ENCODE results near the gene MICAL3.
"Not testable (repeated sequence)": the region's sequence is repeated elsewhere in the genome, so short reads cannot be mapped to it uniquely, and the experiment has no call there.

The MICAL3 gene

DNA sequence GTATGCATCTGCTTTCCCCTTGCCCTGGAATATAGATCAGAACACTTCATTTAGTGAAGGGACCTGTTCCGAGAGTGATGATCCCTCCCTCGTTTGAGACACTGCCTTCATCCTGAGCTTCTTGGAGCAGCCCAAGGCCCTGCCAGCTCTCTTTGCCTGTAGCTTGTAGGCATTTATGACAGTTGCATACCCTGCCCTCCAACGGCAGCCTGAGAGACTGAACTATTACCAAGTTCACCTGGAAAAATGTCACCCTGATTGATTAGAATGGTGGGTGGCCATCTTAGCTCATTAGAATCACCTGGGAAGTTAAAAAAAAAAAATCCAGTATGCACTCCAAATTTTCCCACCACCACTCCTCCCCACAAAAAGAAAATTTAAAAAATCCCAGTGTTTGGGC is 1.5 kb downstream of the MICAL3 start:
- Mint-ChIP-seq H3K36me3 (ENCODE audit: insufficient read depth) (peaks cover 3% of the 10 kb centered on the region), H3K4me1 (peaks cover 14% of the 10 kb centered on the region), H3K27me3 (peaks cover 43% of the 10 kb centered on the region), H3K9me3 (no peaks in the 10 kb centered on the region), H3K4me3 (peak overlapping the region; percentile 46), H3K27ac (ENCODE audit: low read depth) (no peak overlapping the region)
- DNase-seq (ENCODE audit: low spot score in 2 of 2) (no peak), ATAC-seq (replicated peaks; ENCODE audit: extremely low read depth, poor library complexity, severe bottlenecking) (no peak)

DNA sequence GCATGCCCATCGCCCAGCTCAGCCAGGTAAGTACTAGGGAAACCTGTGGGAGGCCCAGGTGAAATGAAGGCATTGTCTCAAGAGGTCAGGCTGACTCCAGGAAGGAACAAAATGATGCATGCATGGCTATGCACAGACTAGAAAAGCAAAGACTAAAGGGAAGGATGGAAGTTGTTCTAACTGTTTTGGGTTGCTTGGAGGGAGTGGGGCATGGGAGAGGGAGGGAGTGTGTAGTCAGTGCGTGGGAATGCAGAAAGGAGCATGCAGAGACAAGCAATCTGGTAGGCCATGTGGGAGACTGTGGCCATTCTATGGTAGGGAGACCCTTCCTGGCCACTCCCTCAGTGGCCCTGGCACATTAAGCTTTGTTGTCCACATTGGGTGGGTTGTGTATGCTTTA is 2.9 kb downstream of the MICAL3 start:
- Mint-ChIP-seq H3K27me3 (peaks cover 34% of the 10 kb centered on the region), H3K4me1 (peaks cover 14% of the 10 kb centered on the region), H3K36me3 (ENCODE audit: insufficient read depth) (peaks cover 3% of the 10 kb centered on the region), H3K4me3 (no peak overlapping the region), H3K27ac (ENCODE audit: low read depth) (no peak overlapping the region), H3K9me3 (no peaks in the 10 kb centered on the region)
- DNase-seq (ENCODE audit: low spot score in 2 of 2) (no peak), ATAC-seq (replicated peaks; ENCODE audit: extremely low read depth, poor library complexity, severe bottlenecking) (no peak)

DNA sequence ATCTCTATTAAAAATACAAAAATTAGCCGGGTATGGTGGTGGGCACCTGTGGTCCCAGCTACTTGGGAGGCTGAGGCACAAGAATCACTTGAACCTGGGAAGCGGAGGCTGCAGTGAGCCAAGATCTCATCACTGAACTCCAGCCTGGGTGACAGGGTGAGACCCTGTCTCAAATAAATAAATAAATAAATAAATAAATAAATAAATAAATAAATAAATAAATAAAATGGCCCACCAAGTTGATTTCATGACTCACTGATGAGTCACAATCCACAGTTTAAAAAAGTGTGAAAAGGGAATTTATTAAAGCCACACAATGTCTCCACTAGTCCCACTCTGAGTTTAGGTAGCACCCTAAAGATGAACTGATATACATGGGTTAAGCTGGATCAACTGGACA is 3.6 kb downstream of the MICAL3 start:
- H3K4me3 Mint-ChIP-seq; H3K27ac Mint-ChIP-seq (ENCODE audit: low read depth): not testable (repeated sequence)
- peaks cover 30% of the 10 kb centered on the region for H3K27me3 Mint-ChIP-seq

DNA sequence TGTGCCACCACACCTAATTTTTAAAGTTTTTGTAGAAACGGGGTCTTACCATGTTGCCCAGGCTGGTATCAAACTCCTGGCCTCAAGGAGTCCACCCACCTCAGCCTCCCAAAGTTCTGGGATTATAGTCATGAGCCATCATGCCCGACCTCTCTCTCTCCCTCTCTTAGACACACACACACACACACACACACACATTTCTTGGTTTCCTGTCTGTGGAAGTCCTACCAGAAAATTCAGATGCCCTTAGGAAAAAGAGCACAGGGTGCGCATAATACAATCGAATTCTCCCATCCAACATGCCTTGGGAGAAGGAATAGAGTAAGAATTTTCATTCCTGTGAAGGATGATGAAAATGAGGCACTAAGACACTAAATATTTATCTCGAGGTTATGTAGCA is 10.4 kb downstream of the MICAL3 start:
- Mint-ChIP-seq H3K27me3 (no peaks in the 10 kb centered on the region), H3K4me1 (no peaks in the 10 kb centered on the region), H3K27ac (ENCODE audit: low read depth) (no peak overlapping the region)

More for the DNA sequence above, 3.6 kb downstream of the MICAL3 start:
- DNase-seq (ENCODE audit: low spot score in 2 of 2); ATAC-seq (replicated peaks; ENCODE audit: extremely low read depth, poor library complexity, severe bottlenecking); H3K36me3 Mint-ChIP-seq (ENCODE audit: insufficient read depth); H3K9me3 Mint-ChIP-seq: not testable (repeated sequence)
- H3K4me1 Mint-ChIP-seq: peaks cover 14% of the 10 kb centered on the region

DNA sequence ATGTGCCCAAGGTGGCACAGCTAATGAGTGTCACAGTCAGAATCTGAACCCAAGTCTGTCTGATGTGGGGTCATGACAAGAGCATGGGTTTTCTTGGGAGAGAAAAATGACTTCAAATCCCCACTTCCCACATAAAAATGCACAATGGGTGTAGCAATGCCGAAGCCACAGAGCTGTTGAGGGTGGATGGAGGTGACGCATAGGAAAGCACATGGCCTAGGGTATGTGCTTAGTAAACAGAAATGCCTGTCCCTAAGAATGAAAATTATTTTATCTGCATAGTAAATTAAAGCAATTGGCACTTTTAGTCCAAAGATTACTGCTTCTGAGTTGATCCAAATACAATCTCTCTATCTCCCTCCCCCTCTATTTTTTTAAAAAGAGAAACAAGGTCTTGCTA is 10.9 kb downstream of the MICAL3 start:
- H3K36me3 Mint-ChIP-seq (ENCODE audit: insufficient read depth): no peaks in the 10 kb centered on the region
- no peak for ATAC-seq (replicated peaks; ENCODE audit: extremely low read depth, poor library complexity, severe bottlenecking)

More for the DNA sequence above, 10.4 kb downstream of the MICAL3 start:
- ATAC-seq (replicated peaks; ENCODE audit: extremely low read depth, poor library complexity, severe bottlenecking) (no peak), DNase-seq (ENCODE audit: low spot score in 2 of 2) (no peak)
- H3K9me3 Mint-ChIP-seq: no peaks in the 10 kb centered on the region
- no peak overlapping the region for H3K4me3 Mint-ChIP-seq
- no peaks in the 10 kb centered on the region for H3K36me3 Mint-ChIP-seq (ENCODE audit: insufficient read depth)

DNA sequence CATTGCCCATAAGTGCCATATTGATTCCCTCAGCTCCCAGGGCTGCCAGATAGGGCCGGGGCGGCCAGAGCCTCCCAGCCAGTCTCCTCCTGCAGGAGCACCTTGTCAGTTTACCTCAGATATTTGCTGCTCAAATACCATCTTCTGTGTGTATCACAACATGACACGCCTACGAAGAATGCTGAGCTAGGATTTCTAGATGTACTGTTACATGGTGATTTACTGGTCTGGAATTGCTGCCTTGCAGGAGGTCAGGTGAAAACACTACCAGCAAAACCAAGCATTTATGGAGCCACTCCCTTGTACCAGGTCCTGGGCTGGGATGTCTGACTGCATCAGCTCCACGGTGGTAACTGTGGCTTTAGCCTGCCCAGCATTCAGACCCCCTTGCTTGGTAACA is 11.8 kb downstream of the MICAL3 start:
- H3K4me1 Mint-ChIP-seq: no peaks in the 10 kb centered on the region
- ATAC-seq (replicated peaks; ENCODE audit: extremely low read depth, poor library complexity, severe bottlenecking) (no peak), DNase-seq (ENCODE audit: low spot score in 2 of 2) (no peak)
- H3K4me3 Mint-ChIP-seq: no peak overlapping the region
- no peaks in the 10 kb centered on the region for H3K27me3 Mint-ChIP-seq
- H3K36me3 Mint-ChIP-seq (ENCODE audit: insufficient read depth): no peaks in the 10 kb centered on the region
- no peak overlapping the region for H3K27ac Mint-ChIP-seq (ENCODE audit: low read depth)
- no peaks in the 10 kb centered on the region for H3K9me3 Mint-ChIP-seq

More for the DNA sequence above, 10.9 kb downstream of the MICAL3 start:
- Mint-ChIP-seq H3K9me3 (no peaks in the 10 kb centered on the region), H3K4me1 (no peaks in the 10 kb centered on the region), H3K4me3 (no peak overlapping the region), H3K27ac (ENCODE audit: low read depth) (no peak overlapping the region), H3K27me3 (no peaks in the 10 kb centered on the region)
- DNase-seq (ENCODE audit: low spot score in 2 of 2): no peak

DNA sequence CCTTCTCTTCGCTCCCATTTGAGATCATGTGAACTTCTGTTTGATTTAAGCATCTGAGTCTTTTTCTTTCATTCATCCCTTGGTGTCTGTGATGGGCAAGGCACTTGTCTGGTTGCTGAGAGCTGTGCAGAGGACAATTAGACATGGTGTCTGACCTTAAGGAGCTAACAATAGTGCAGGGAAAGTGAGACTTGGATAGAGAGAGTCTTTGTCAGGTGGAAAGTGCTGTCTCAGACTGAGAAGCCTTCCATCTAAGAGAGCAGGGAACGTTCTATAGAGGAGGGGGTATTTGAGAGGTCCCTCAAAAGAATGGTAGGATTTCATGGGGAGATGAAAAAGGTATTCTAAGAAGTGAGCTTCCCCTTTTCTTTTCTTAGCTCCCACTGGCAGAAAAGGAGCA is 14.1 kb downstream of the MICAL3 start:
- Mint-ChIP-seq H3K9me3 (no peaks in the 10 kb centered on the region), H3K27me3 (no peaks in the 10 kb centered on the region), H3K27ac (ENCODE audit: low read depth) (no peak overlapping the region), H3K4me3 (no peak overlapping the region), H3K4me1 (no peaks in the 10 kb centered on the region), H3K36me3 (ENCODE audit: insufficient read depth) (no peaks in the 10 kb centered on the region)
- DNase-seq (ENCODE audit: low spot score in 2 of 2): no peak
- no peak for ATAC-seq (replicated peaks; ENCODE audit: extremely low read depth, poor library complexity, severe bottlenecking)

DNA sequence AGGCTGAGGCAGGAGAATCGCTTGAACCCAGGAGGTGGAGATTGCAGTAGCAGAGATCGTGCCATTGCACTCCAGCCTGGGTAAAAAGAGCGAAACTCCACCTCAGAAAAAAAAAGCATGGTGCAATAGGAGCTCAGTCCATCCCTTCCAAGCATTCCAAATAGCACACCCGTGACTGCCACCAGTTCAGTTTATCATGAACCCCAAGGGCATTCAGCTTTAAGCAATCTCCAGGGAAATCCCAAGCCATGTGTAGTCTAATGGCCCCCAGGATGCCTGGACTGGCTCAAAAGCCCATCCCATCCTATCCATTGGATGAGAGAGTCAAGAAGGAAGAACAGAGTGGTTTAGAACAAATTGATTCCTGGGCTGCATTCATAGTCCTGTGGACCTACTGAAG is 16.2 kb downstream of the MICAL3 start:
- H3K27ac Mint-ChIP-seq (ENCODE audit: low read depth): no peak overlapping the region
- H3K27me3 Mint-ChIP-seq: no peaks in the 10 kb centered on the region
- no peak overlapping the region for H3K4me3 Mint-ChIP-seq

DNA sequence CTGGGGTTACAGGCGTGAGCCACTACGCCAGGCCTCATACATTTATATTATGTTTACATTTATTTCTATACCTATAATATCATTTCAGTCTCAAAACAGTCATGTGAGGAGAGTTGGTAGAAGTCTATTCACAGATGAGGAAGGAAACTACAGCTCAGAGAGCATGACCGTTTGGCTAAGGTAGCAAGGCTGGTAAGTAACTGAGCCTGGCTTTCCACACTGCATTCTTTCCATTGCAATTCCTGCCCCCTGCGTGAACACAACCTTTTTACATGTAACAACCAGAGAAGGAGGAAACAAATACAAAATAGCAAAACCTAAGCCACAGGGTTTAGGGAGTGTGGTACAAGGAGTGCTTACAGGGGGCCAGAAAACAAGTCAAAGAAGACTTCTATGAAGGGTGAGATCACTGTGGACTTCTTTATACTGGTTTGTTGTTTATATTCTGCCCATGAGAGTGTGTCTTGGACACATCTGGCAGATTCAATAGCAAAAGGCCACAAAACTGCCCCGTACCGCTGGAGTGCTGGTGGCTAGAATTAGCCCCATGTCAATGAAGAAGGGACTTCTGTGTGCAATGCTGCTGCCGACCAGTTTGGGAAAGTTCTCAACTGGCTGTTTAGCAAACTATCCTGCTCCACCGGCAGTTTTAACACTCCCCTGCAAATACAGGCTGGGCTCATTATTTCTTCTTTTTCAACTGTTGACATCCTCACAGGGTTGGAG is 19.0 kb downstream of the MICAL3 start:
- Mint-ChIP-seq H3K4me3 (no peak overlapping the region), H3K27ac (ENCODE audit: low read depth) (no peak overlapping the region)

More for the DNA sequence above, 16.2 kb downstream of the MICAL3 start:
- H3K36me3 Mint-ChIP-seq (ENCODE audit: insufficient read depth): no peaks in the 10 kb centered on the region
- peaks cover 4% of the 10 kb centered on the region for H3K4me1 Mint-ChIP-seq
- ATAC-seq (replicated peaks; ENCODE audit: extremely low read depth, poor library complexity, severe bottlenecking): no peak
- H3K9me3 Mint-ChIP-seq: no peaks in the 10 kb centered on the region
- no peak for DNase-seq (ENCODE audit: low spot score in 2 of 2)

DNA sequence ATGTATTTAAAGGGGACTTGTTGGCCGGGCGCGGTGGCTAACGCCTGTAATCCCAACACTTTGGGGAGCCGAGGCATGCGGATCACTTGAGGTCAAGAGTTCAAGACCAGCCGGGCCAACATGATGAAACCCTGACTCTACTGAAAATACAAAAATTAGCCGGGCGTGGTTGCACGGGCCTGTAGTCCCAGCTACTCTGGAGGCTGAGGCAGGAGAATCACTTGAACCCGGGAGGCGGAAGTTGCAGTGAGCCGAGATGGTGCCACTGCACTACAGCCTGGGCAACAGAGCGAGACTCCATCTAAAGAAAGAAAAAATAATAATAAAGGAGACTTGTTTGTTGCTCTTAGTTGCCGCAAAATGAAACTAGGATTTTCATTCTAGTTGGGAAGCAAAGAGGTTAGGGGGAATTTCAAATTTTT is 22.5 kb downstream of the MICAL3 start:
- Mint-ChIP-seq H3K4me1 (peaks cover 46% of the 10 kb centered on the region), H3K27ac (ENCODE audit: low read depth) (peak overlapping the region; percentile 94), H3K4me3 (peak overlapping the region; percentile 93)
- not testable (repeated sequence) for H3K36me3 Mint-ChIP-seq (ENCODE audit: insufficient read depth); DNase-seq (ENCODE audit: low spot score in 2 of 2); ATAC-seq (replicated peaks; ENCODE audit: extremely low read depth, poor library complexity, severe bottlenecking); H3K9me3 Mint-ChIP-seq; H3K27me3 Mint-ChIP-seq

More for the DNA sequence above, 19.0 kb downstream of the MICAL3 start:
- DNase-seq (ENCODE audit: low spot score in 2 of 2) (no peak), ATAC-seq (replicated peaks; ENCODE audit: extremely low read depth, poor library complexity, severe bottlenecking) (no peak)
- Mint-ChIP-seq H3K9me3 (no peaks in the 10 kb centered on the region), H3K4me1 (peaks cover 20% of the 10 kb centered on the region), H3K36me3 (ENCODE audit: insufficient read depth) (peaks cover 2% of the 10 kb centered on the region), H3K27me3 (no peaks in the 10 kb centered on the region)

DNA sequence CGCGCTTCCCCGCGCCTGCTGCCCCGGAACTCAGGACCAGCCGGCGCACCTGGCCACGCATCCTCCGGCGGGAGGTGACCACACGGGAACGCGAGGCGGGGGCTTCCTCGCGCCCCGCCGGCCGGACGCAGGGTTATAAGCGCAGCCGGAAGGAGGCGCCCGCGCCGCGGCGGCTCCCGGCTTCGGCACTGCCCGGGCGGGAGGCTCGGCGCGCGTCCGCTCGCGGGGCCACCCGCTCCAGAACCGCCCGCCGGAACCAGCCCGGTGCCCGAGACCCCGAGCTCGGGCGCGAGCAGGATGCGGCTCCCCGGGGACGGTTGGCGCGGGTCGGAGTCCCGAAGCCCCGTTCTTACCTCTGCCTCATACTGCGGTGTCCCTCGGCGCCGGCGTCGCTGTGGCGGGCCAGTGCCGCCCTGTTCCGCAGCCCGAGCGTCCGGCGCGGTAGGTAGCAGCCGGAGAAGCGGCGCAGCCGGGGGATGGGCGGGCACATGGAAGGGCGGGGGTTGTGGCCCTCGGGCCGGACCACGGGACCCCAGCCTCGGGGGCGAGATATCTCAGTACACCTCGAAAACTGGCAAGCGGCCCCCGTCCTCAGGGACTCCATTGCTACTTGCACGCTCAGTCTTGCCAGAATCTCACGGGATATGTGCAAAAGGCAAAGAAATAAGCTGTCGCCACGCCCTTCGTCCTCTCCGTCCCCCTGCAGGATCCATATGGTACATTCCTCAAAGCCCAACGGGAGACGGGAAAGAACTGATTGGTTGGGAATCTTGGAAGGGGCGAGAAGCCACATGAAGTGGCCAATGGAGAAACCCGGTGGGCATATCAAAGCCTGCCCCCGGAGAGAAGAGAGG is 23.1 kb downstream of the MICAL3 start:
- peak; percentile 47 to 55 for DNase-seq (ENCODE audit: low spot score in 2 of 2)
- no peaks in the 10 kb centered on the region for H3K9me3 Mint-ChIP-seq
- peaks cover 6% of the 10 kb centered on the region for H3K36me3 Mint-ChIP-seq (ENCODE audit: insufficient read depth)
- H3K27ac Mint-ChIP-seq (ENCODE audit: low read depth): peak overlapping the region; percentile 94
- H3K4me3 Mint-ChIP-seq: peak overlapping the region; percentile 93
- H3K4me1 Mint-ChIP-seq: peaks cover 53% of the 10 kb centered on the region
- peak; percentile 45 for ATAC-seq (replicated peaks; ENCODE audit: extremely low read depth, poor library complexity, severe bottlenecking)
- H3K27me3 Mint-ChIP-seq: no peaks in the 10 kb centered on the region

DNA sequence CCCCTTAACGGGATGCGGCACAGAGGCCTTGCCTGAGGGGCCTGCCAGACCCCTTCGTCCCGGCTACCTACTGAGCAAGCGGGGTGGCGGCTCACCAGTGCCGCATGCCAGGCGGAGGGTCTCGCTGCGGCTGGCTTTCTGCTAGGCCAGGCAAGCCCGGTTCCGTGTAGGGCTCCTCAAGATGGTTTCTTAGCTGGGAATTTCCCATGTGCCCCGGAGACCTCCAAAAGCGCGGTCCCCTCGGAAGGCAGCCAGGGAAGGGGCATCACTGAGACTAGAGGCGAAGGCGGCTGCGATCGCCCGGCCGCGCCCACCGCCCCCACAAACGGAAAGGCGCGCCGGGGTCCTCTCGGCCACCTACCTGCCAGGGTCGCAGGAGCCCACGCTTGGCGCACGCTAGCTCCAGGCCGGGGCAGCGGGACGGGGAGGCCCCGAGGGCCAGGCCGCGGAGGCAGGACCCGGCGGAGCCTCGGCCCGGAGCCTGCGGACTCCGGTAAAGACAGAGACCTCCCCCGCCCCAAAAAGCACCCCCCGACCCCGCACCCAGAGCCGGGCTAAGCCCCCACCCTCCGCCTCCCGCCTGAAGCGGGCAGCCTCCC is 23.8 kb downstream of the MICAL3 start:
- H3K27me3 Mint-ChIP-seq: no peaks in the 10 kb centered on the region
- peak; percentile 11 for ATAC-seq (replicated peaks; ENCODE audit: extremely low read depth, poor library complexity, severe bottlenecking)
- peaks cover 7% of the 10 kb centered on the region for H3K36me3 Mint-ChIP-seq (ENCODE audit: insufficient read depth)
- no peaks in the 10 kb centered on the region for H3K9me3 Mint-ChIP-seq
- peak overlapping the region; percentile 86 for H3K27ac Mint-ChIP-seq (ENCODE audit: low read depth)
- H3K4me1 Mint-ChIP-seq: peaks cover 53% of the 10 kb centered on the region
- no peak for DNase-seq (ENCODE audit: low spot score in 2 of 2)
- H3K4me3 Mint-ChIP-seq: peak overlapping the region; percentile 93
